WTC11 (cell line): Measurements from ENCODE around the gene SPDYA. TPM values are rescaled to one million over a fixed set of nuclear protein-coding genes. Genes with fewer than 3 reads are reported as not detected.

Source experiments
- ATAC-seq: fragments of 200-7000 bp; cut with Tn5 transposase; 2 replicates; pipeline ENCODE4 v1.10.0; 2021; ENCODE audit warnings: mild to moderate bottlenecking, moderate library complexity
- CTCF ChIA-PET: fragments of 300-600 bp; sonication (Branson Sonifier 250); formaldehyde crosslinking; loops from one replicate; lab custom pipeline; 2021; ENCODE audit warnings: antibody characterized with exemption; lab: Charles Lee
- POLR2A ChIA-PET: fragments of 350-600 bp; sonication (Branson Sonifier 250); formaldehyde crosslinking; loops from one replicate; lab custom pipeline; 2021; ENCODE audit warnings: antibody characterized with exemption; lab: Charles Lee
- DNase-seq: peaks from one replicate; pipeline ENCODE4 v3.0.0; 2021; ENCODE audit warnings: low spot score
- H3K27ac Mint-ChIP-seq: 2 replicates; pipeline ENCODE4 v1.8.0; 2021; ENCODE audit warnings: mixed read lengths
- H3K27me3 Mint-ChIP-seq: 2 replicates; pipeline ENCODE4 v1.8.0; 2021; ENCODE audit warnings: low read depth, mild to moderate bottlenecking, moderate library complexity, mixed read lengths
- H3K36me3 Mint-ChIP-seq: 2 replicates; pipeline ENCODE4 v1.8.0; 2021; ENCODE audit warnings: mixed read lengths
- H3K4me1 Mint-ChIP-seq: 2 replicates; pipeline ENCODE4 v1.8.0; 2022; ENCODE audit warnings: mixed read lengths
- H3K4me3 Mint-ChIP-seq: 2 replicates; pipeline ENCODE4 v1.8.0; 2021; ENCODE audit warnings: mild to moderate bottlenecking, moderate library complexity, mixed read lengths
- H3K9me3 Mint-ChIP-seq: 2 replicates; pipeline ENCODE4 v1.8.0; 2021; ENCODE audit warnings: mixed read lengths
- CREB1 ChIP-seq: sonication (generic); formaldehyde crosslinking; IDR thresholded peaks from 2 replicates; pipeline ENCODE4 v1.8.0; 2023; ENCODE audit warnings: mild to moderate bottlenecking, missing genetic modification reagents
- E2F4 ChIP-seq: sonication (generic); formaldehyde crosslinking; IDR thresholded peaks from 2 replicates; pipeline ENCODE4 v1.8.1; 2022; ENCODE audit warnings: low read depth, mild to moderate bottlenecking, moderate library complexity, missing genetic modification reagents, borderline replicate concordance
- FOXJ3 ChIP-seq: sonication (generic); formaldehyde crosslinking; IDR thresholded peaks from 2 replicates; pipeline ENCODE4 v1.9.0; 2021; ENCODE audit warnings: missing genetic modification reagents, mild to moderate bottlenecking, borderline replicate concordance
- HMGA2 ChIP-seq: fragments of 250-450 bp; sonication (Bioruptor Pico); IDR thresholded peaks from 2 replicates; pipeline ENCODE4 v1.4.0; 2021; ENCODE audit warnings: mild to moderate bottlenecking, moderate library complexity
- IRF2 ChIP-seq: sonication (generic); formaldehyde crosslinking; IDR thresholded peaks from 2 replicates; pipeline ENCODE4 v1.8.0; 2022; ENCODE audit warnings: low read depth, missing genetic modification reagents, borderline replicate concordance
- MAX ChIP-seq: sonication (generic); formaldehyde crosslinking; IDR thresholded peaks from 2 replicates; pipeline ENCODE4 v1.8.0; 2022; ENCODE audit warnings: mild to moderate bottlenecking, missing genetic modification reagents
- MLX ChIP-seq: sonication (generic); formaldehyde crosslinking; IDR thresholded peaks from 2 replicates; pipeline ENCODE4 v1.8.1; 2023; ENCODE audit warnings: mild to moderate bottlenecking, missing genetic modification reagents, moderate library complexity
- NFE2L1 ChIP-seq: sonication (generic); formaldehyde crosslinking; IDR thresholded peaks from 2 replicates; pipeline ENCODE4 v1.8.1; 2023; ENCODE audit warnings: missing genetic modification reagents
- NR1H2 ChIP-seq: sonication (generic); formaldehyde crosslinking; IDR thresholded peaks from 2 replicates; pipeline ENCODE4 v1.9.0; 2021; ENCODE audit warnings: mild to moderate bottlenecking, moderate library complexity, missing genetic modification reagents
- NR2C2 ChIP-seq: sonication (generic); formaldehyde crosslinking; IDR thresholded peaks from 2 replicates; pipeline ENCODE4 v1.8.0; 2022; ENCODE audit warnings: mild to moderate bottlenecking, missing genetic modification reagents
- NR3C1 ChIP-seq: sonication (generic); formaldehyde crosslinking; conservative IDR thresholded peaks from 2 replicates; pipeline ENCODE4 v1.8.1; 2023; ENCODE audit warnings: low read depth, mild to moderate bottlenecking, missing genetic modification reagents
- SMAD3 ChIP-seq: sonication (generic); formaldehyde crosslinking; IDR thresholded peaks from 2 replicates; pipeline ENCODE4 v1.8.0; 2022; ENCODE audit warnings: missing genetic modification reagents, mild to moderate bottlenecking, borderline replicate concordance
- ZBTB21 ChIP-seq: sonication (generic); formaldehyde crosslinking; IDR thresholded peaks from 2 replicates; pipeline ENCODE4 v1.8.1; 2023; ENCODE audit warnings: mild to moderate bottlenecking, missing genetic modification reagents, borderline replicate concordance
- ZNF219 ChIP-seq: sonication (generic); formaldehyde crosslinking; IDR thresholded peaks from 2 replicates; pipeline ENCODE4 v1.8.0; 2023; ENCODE audit warnings: missing genetic modification reagents, mild to moderate bottlenecking, borderline replicate concordance
- ZNF317 ChIP-seq: sonication (generic); formaldehyde crosslinking; IDR thresholded peaks from 2 replicates; pipeline ENCODE4 v1.8.1; 2023; ENCODE audit warnings: low read depth, mild to moderate bottlenecking, moderate library complexity, missing genetic modification reagents, borderline replicate concordance
- ZNF512 ChIP-seq: sonication (generic); formaldehyde crosslinking; IDR thresholded peaks from 2 replicates; pipeline ENCODE4 v1.8.1; 2022; ENCODE audit warnings: missing genetic modification reagents, borderline replicate concordance
- total RNA-seq: library from RNA; stranded (reverse); gene quantifications from 3 replicates; pipeline ENCODE4 v1.2.3, GENCODE V29; 2021
- TF ChIP-seq, protein P1 (sequence below): fragments of 250-450 bp; sonication (Bioruptor Pico); IDR thresholded peaks from 2 replicates; pipeline ENCODE4 v1.9.0; 2021; ENCODE audit warnings: mild to moderate bottlenecking, borderline replicate concordance
- TF ChIP-seq, protein P2 (sequence below): fragments of 250-450 bp; sonication (Bioruptor Pico); IDR thresholded peaks from 2 replicates; pipeline ENCODE4 v1.9.0; 2021; ENCODE audit warnings: mild to moderate bottlenecking
- TF ChIP-seq, protein P3 (sequence below): fragments of 250-450 bp; sonication (Bioruptor Pico); IDR thresholded peaks from 2 replicates; pipeline ENCODE4 v1.9.0; 2021; ENCODE audit warnings: moderate library complexity, mild to moderate bottlenecking, inconsistent platforms, borderline replicate concordance
- TF ChIP-seq, protein P4 (sequence below): sonication (generic); formaldehyde crosslinking; IDR thresholded peaks from 2 replicates; pipeline ENCODE4 v1.8.0; 2022; ENCODE audit warnings: missing genetic modification reagents

The SPDYA gene
- total RNA-seq, 1 experiment from 2014 or later = 0.61 TPM

DNA sequence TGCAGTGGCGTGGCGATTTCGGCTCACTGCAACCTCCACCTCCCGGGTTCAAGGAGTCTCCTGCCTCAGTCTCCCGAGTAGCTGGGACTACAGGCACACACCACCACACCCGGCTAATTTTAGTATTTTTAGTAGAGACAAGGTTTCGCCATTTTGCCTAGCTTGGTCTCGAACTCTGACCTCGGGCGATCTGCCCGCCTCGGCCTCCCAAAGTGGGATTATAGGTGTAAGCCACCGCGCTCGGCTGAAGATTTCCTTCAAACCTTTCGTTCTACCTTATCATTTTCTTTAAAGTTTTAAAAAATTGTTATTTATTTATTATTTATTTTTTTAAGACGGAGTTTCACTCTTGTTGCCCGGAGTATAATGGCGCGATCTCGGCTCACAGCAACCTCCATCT, 82.9 kb downstream of the SPDYA start:
- ChIA-PET CTCF (no interaction called here), POLR2A (interaction anchor here (1.7 kb wide), 1 partner anchor 24 kb away, joined by 9 read pairs; the partner anchor contains the start of gene TRMT61B)
- H3K4me1 Mint-ChIP-seq = peaks cover 25% of the 10 kb centered on the region
- no peak for ATAC-seq
- no peaks in the 10 kb centered on the region for H3K9me3 Mint-ChIP-seq
- TF ChIP-seq CREB1 (CRISPR knock-in tag) = no peak
- no peak for TF ChIP-seq SMAD3
- TF ChIP-seq E2F4 = no peak
- TF ChIP-seq HMGA2 (CRISPR knock-in tag) = no peak
- TF ChIP-seq NR3C1 (CRISPR knock-in tag) = no peak
- TF ChIP-seq NR2C2 (CRISPR knock-in tag) = no peak
- no peak for TF ChIP-seq MAX (CRISPR knock-in tag)
- TF ChIP-seq, protein P1, sequence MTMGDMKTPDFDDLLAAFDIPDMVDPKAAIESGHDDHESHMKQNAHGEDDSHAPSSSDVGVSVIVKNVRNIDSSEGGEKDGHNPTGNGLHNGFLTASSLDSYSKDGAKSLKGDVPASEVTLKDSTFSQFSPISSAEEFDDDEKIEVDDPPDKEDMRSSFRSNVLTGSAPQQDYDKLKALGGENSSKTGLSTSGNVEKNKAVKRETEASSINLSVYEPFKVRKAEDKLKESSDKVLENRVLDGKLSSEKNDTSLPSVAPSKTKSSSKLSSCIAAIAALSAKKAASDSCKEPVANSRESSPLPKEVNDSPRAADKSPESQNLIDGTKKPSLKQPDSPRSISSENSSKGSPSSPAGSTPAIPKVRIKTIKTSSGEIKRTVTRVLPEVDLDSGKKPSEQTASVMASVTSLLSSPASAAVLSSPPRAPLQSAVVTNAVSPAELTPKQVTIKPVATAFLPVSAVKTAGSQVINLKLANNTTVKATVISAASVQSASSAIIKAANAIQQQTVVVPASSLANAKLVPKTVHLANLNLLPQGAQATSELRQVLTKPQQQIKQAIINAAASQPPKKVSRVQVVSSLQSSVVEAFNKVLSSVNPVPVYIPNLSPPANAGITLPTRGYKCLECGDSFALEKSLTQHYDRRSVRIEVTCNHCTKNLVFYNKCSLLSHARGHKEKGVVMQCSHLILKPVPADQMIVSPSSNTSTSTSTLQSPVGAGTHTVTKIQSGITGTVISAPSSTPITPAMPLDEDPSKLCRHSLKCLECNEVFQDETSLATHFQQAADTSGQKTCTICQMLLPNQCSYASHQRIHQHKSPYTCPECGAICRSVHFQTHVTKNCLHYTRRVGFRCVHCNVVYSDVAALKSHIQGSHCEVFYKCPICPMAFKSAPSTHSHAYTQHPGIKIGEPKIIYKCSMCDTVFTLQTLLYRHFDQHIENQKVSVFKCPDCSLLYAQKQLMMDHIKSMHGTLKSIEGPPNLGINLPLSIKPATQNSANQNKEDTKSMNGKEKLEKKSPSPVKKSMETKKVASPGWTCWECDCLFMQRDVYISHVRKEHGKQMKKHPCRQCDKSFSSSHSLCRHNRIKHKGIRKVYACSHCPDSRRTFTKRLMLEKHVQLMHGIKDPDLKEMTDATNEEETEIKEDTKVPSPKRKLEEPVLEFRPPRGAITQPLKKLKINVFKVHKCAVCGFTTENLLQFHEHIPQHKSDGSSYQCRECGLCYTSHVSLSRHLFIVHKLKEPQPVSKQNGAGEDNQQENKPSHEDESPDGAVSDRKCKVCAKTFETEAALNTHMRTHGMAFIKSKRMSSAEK (CRISPR knock-in tag) = no peak
- no peak for TF ChIP-seq MLX (CRISPR knock-in tag)
- no peak for TF ChIP-seq NFE2L1 (CRISPR knock-in tag)
- no peak for DNase-seq
- peak overlapping the region; percentile 26; the same call in 1 of the 2 replicates for H3K4me3 Mint-ChIP-seq
- H3K27ac Mint-ChIP-seq = no peak overlapping the region
- peaks cover 8% of the 10 kb centered on the region for H3K36me3 Mint-ChIP-seq
- H3K27me3 Mint-ChIP-seq = no peaks in the 10 kb centered on the region

DNA sequence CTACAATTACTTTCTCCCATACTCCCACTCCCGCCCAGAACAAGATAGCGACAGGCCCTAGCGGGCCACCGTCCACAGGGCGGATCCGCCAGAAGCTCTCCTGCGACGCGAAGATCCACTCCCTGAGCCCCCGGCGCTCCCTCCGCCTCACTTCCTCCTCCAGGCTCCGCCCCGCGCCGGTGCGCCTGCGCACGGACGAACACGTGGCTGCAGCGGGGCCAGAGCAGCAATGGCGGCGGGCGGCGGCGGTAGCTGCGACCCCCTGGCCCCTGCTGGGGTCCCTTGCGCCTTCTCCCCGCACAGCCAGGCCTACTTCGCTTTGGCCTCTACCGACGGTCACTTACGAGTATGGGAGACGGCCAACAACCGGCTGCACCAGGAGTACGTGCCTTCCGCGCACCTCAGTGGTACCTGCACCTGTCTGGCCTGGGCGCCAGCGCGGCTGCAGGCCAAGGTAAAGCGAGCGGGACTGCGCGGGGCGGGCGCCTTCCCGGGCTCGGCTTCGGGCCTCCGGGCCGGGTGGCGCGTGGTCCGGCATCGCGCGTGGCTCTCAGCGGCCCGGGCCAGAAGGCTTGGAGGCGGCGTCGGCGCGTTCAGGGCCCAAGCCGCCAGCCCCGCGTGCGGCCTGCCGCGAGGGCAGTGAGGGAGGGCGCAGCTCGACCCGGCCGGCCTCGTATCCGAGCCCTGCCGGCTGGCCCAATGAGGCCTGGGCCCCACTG, 84.0 kb downstream of the SPDYA start, which contains the start of gene WDR43:
Gene WDR43 (plus strand): TSS at position 198 of the 719 bp plus-strand sequence. CDS start 32 bp downstream, at position 230.
- H3K36me3 Mint-ChIP-seq = peaks cover 8% of the 10 kb centered on the region
- no peaks in the 10 kb centered on the region for H3K27me3 Mint-ChIP-seq
- ATAC-seq (peak; percentile 97), DNase-seq (peak; percentile 97)
- ChIA-PET POLR2A (interaction anchor here (0.6 to 1.7 kb wide), 3 partner anchors 19 to 143 kb away, joined by 3 to 9 read pairs (median 6); partner anchors contain the start of genes PPP1CB and TRMT61B), CTCF (interaction anchor here (1.6 kb wide), 1 partner anchor 300 kb away, joined by 4 read pairs; no protein-coding TSS in a partner anchor)
- peaks cover 34% of the 10 kb centered on the region for H3K4me1 Mint-ChIP-seq
- H3K4me3 Mint-ChIP-seq = peak within 1 kb of the TSS; percentile 98
- no peaks in the 10 kb centered on the region for H3K9me3 Mint-ChIP-seq
- peak within 1 kb of the TSS; percentile 85 for H3K27ac Mint-ChIP-seq
- TF ChIP-seq ZBTB21 (CRISPR knock-in tag) (peak; percentile 82; the same call in 1 of the 2 replicates), ZNF512 (no peak), ZNF219 (CRISPR knock-in tag) (peak; percentile 86; the same call in 1 of the 2 replicates), NR1H2 (no peak), ZNF317 (no peak; the same call in 1 of the 2 replicates), FOXJ3 (CRISPR knock-in tag) (no peak), IRF2 (no peak), MAX (CRISPR knock-in tag) (peak; percentile 99)
- TF ChIP-seq, protein P2, sequence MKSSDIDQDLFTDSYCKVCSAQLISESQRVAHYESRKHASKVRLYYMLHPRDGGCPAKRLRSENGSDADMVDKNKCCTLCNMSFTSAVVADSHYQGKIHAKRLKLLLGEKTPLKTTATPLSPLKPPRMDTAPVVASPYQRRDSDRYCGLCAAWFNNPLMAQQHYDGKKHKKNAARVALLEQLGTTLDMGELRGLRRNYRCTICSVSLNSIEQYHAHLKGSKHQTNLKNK (CRISPR knock-in tag) = no peak
- TF ChIP-seq, protein P3, sequence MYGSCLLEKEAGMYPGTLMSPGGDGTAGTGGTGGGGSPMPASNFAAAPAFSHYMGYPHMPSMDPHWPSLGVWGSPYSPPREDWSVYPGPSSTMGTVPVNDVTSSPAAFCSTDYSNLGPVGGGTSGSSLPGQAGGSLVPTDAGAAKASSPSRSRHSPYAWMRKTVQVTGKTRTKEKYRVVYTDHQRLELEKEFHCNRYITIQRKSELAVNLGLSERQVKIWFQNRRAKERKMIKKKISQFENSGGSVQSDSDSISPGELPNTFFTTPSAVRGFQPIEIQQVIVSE (CRISPR knock-in tag) = no peak
- TF ChIP-seq, protein P4, sequence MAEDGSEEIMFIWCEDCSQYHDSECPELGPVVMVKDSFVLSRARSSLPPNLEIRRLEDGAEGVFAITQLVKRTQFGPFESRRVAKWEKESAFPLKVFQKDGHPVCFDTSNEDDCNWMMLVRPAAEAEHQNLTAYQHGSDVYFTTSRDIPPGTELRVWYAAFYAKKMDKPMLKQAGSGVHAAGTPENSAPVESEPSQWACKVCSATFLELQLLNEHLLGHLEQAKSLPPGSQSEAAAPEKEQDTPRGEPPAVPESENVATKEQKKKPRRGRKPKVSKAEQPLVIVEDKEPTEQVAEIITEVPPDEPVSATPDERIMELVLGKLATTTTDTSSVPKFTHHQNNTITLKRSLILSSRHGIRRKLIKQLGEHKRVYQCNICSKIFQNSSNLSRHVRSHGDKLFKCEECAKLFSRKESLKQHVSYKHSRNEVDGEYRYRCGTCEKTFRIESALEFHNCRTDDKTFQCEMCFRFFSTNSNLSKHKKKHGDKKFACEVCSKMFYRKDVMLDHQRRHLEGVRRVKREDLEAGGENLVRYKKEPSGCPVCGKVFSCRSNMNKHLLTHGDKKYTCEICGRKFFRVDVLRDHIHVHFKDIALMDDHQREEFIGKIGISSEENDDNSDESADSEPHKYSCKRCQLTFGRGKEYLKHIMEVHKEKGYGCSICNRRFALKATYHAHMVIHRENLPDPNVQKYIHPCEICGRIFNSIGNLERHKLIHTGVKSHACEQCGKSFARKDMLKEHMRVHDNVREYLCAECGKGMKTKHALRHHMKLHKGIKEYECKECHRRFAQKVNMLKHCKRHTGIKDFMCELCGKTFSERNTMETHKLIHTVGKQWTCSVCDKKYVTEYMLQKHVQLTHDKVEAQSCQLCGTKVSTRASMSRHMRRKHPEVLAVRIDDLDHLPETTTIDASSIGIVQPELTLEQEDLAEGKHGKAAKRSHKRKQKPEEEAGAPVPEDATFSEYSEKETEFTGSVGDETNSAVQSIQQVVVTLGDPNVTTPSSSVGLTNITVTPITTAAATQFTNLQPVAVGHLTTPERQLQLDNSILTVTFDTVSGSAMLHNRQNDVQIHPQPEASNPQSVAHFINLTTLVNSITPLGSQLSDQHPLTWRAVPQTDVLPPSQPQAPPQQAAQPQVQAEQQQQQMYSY = no peak
